Measurements from ENCODE around the gene VOPP1. TPM values are rescaled to one million over a fixed set of nuclear protein-coding genes. Genes with fewer than 3 reads are reported as not detected.
A peak's percentile ranks its signal among the peaks of the same experiment; 100 is the strongest.

The VOPP1 gene
- 57.0 to 63.9 TPM (median 60.3 TPM) in 3 replicates for total RNA-seq (2021)
- percentile 79 among the genes with signal in this experiment for Bru-seq, nascent RNA
- long read RNA-seq, experiment 1, transcript VOPP1-201 (5 exons, 2,962 nt): major isoform, 416 of 480 reads
- long read RNA-seq, experiment 1, partial matches to known transcripts: 8 of 480 reads
- long read RNA-seq, experiment 1, other reads (novel, unspliced or antisense): 56 of 480 reads
- long read RNA-seq, experiment 2, transcript VOPP1-201 (5 exons, 2,962 nt): major isoform, 40 of 75 reads
- long read RNA-seq, experiment 2, partial matches to known transcripts: 1 of 75 reads
- long read RNA-seq, experiment 2, other reads (novel, unspliced or antisense): 33 of 75 reads
- long read RNA-seq, experiment 3, partial matches to known transcripts: 2 of 21 reads
- long read RNA-seq, experiment 3, other reads (novel, unspliced or antisense): 15 of 21 reads

DNA sequence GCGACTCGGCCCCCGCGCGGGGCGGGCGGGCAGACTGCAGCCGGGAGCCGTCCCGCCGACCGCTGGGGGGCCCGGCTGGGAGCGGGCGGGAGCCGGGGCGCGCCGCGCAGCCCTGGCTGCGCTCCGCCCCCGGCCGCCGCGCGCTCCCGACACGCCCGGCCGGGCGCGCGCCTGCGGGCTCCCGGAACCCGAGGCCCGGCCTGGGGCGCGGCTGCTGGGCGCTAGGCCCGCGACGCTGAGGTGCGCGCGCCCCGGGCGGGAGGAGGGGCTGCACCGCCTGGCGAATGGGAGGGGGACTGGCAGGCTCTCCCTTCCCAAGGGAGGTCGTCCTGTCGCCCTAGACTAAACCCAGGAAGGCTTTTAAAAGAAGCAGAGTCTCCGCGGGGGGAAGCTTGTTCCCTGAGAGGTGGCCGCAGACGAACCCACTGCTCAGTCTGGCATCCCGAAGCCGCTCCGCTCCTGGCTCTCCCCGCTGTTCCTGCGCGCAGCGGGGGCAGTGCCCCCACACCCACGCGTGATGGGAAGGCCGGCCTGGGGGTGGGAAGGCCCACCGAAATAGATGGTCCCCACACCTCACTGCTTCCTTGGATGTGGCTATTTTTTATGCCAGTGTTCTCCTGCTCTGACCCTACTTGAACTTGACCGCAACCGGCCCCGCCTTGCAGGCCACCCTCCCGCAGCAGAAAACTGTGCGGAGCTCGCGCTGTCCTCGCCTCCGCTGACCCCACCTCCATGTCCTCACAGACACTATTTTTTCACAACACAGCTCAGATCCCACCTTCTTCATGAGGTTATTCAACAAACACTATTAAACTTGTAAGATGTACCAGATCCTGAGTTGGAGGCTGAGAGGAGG is at the start of gene VOPP1:
Gene VOPP1 (minus strand): TSS at position 125 of the 856 bp plus-strand sequence. CDS start 178 bp downstream, outside the sequence.
- peak within 1 kb of the TSS; percentile 52; the same call in 1 of the 2 replicates for H3K27ac Mint-ChIP-seq
- peak; percentile 69 for DNase-seq (ENCODE audit: low spot score)
- no peak for TF ChIP-seq ETV6 (CRISPR knock-in tag; IDR thresholded peaks at IDR 0.05)
- TF ChIP-seq IRF2 (CRISPR knock-in tag; IDR thresholded peaks at IDR 0.05; ENCODE audit: borderline replicate concordance, low read depth): no peak
- no peak for TF ChIP-seq KAT7 (CRISPR knock-in tag; IDR thresholded peaks at IDR 0.05; ENCODE audit: borderline replicate concordance)
- no peak for TF ChIP-seq CBFB (CRISPR knock-in tag; IDR thresholded peaks at IDR 0.05; ENCODE audit: low read depth)
- TF ChIP-seq HMGXB4 (CRISPR knock-in tag; IDR thresholded peaks at IDR 0.05): no peak
- TF ChIP-seq NR1H2 (CRISPR knock-in tag; IDR thresholded peaks at IDR 0.05): no peak
- TF ChIP-seq GABPB1 (CRISPR knock-in tag; IDR thresholded peaks at IDR 0.05): no peak
- TF ChIP-seq SMAD4 (CRISPR knock-in tag; IDR thresholded peaks at IDR 0.05): no peak
- TF ChIP-seq, protein P1, sequence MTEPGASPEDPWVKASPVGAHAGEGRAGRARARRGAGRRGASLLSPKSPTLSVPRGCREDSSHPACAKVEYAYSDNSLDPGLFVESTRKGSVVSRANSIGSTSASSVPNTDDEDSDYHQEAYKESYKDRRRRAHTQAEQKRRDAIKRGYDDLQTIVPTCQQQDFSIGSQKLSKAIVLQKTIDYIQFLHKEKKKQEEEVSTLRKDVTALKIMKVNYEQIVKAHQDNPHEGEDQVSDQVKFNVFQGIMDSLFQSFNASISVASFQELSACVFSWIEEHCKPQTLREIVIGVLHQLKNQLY (CRISPR knock-in tag; IDR thresholded peaks at IDR 0.05): no peak
- no peak for TF ChIP-seq JAZF1 (CRISPR knock-in tag; IDR thresholded peaks at IDR 0.05)
- no peak for TF ChIP-seq PREB (CRISPR knock-in tag; IDR thresholded peaks at IDR 0.05; ENCODE audit: borderline replicate concordance)
- no peak for TF ChIP-seq NFE2L1 (CRISPR knock-in tag; IDR thresholded peaks at IDR 0.05)
- TF ChIP-seq EMX1 (CRISPR knock-in tag; IDR thresholded peaks at IDR 0.05): no peak
- TF ChIP-seq, protein P2, sequence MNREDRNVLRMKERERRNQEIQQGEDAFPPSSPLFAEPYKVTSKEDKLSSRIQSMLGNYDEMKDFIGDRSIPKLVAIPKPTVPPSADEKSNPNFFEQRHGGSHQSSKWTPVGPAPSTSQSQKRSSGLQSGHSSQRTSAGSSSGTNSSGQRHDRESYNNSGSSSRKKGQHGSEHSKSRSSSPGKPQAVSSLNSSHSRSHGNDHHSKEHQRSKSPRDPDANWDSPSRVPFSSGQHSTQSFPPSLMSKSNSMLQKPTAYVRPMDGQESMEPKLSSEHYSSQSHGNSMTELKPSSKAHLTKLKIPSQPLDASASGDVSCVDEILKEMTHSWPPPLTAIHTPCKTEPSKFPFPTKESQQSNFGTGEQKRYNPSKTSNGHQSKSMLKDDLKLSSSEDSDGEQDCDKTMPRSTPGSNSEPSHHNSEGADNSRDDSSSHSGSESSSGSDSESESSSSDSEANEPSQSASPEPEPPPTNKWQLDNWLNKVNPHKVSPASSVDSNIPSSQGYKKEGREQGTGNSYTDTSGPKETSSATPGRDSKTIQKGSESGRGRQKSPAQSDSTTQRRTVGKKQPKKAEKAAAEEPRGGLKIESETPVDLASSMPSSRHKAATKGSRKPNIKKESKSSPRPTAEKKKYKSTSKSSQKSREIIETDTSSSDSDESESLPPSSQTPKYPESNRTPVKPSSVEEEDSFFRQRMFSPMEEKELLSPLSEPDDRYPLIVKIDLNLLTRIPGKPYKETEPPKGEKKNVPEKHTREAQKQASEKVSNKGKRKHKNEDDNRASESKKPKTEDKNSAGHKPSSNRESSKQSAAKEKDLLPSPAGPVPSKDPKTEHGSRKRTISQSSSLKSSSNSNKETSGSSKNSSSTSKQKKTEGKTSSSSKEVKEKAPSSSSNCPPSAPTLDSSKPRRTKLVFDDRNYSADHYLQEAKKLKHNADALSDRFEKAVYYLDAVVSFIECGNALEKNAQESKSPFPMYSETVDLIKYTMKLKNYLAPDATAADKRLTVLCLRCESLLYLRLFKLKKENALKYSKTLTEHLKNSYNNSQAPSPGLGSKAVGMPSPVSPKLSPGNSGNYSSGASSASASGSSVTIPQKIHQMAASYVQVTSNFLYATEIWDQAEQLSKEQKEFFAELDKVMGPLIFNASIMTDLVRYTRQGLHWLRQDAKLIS (CRISPR knock-in tag; IDR thresholded peaks at IDR 0.05; ENCODE audit: borderline replicate concordance): no peak
- TF ChIP-seq, protein P3, sequence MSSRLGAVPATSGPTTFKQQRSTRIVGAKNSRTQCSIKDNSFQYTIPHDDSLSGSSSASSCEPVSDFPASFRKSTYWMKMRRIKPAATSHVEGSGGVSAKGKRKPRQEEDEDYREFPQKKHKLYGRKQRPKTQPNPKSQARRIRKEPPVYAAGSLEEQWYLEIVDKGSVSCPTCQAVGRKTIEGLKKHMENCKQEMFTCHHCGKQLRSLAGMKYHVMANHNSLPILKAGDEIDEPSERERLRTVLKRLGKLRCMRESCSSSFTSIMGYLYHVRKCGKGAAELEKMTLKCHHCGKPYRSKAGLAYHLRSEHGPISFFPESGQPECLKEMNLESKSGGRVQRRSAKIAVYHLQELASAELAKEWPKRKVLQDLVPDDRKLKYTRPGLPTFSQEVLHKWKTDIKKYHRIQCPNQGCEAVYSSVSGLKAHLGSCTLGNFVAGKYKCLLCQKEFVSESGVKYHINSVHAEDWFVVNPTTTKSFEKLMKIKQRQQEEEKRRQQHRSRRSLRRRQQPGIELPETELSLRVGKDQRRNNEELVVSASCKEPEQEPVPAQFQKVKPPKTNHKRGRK (CRISPR knock-in tag; IDR thresholded peaks at IDR 0.05; ENCODE audit: borderline replicate concordance): no peak
- no peak for TF ChIP-seq TP53 (CRISPR knock-in tag; IDR thresholded peaks at IDR 0.05)
- TF ChIP-seq, protein P4, sequence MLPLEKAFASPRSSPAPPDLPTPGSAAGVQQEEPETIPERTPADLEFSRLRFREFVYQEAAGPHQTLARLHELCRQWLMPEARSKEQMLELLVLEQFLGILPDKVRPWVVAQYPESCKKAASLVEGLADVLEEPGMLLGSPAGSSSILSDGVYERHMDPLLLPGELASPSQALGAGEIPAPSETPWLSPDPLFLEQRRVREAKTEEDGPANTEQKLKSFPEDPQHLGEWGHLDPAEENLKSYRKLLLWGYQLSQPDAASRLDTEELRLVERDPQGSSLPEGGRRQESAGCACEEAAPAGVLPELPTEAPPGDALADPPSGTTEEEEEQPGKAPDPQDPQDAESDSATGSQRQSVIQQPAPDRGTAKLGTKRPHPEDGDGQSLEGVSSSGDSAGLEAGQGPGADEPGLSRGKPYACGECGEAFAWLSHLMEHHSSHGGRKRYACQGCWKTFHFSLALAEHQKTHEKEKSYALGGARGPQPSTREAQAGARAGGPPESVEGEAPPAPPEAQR (CRISPR knock-in tag; IDR thresholded peaks at IDR 0.05): no peak
- ChIA-PET CTCF (interaction anchor here (0.5 to 1.4 kb wide), 3 partner anchors 13 to 800 kb away, joined by 3 to 5 read pairs (median 3); no protein-coding TSS in a partner anchor), POLR2A (no interaction called here)
- peak within 1 kb of the TSS; percentile 91 for H3K4me3 Mint-ChIP-seq
- H3K27me3 Mint-ChIP-seq (ENCODE audit: low read depth): peaks cover 19% of the 10 kb centered on the region
- H3K36me3 Mint-ChIP-seq: no peaks in the 10 kb centered on the region
- peaks cover 51% of the 10 kb centered on the region for H3K4me1 Mint-ChIP-seq
- H3K9me3 Mint-ChIP-seq: no peaks in the 10 kb centered on the region
- peak; percentile 75 for ATAC-seq

All from WTC11 (cell line).